GM10266 (cell line): Measurements from ENCODE around the gene DLG2.

Source experiments
- DNase-seq: peaks from one replicate; pipeline ENCODE4 v3.0.0; 2012; ENCODE audit errors: extremely low spot score
- CTCF ChIP-seq: IDR thresholded peaks from 2 replicates; pipeline ENCODE4 v1.5.1; 2012; ENCODE audit warnings: mild to moderate bottlenecking, low read depth; ENCODE audit not compliant: control insufficient read depth, insufficient read depth; ENCODE audit errors: missing control alignments

The DLG2 gene

GRCh38 chr11:83408946-83409345 lies 2218.2 kb downstream of the DLG2 start:
- TF ChIP-seq CTCF: no peak
- no peak for DNase-seq
